NCI-H146 treated with DMSO at 0.1 percent for 48 hours (cell line): ENCODE data around the gene FGF12.

ENCODE experiments used
- DNase-seq: peaks from one replicate; lab custom pipeline; 2025; ENCODE audit not compliant: unreplicated experiment; lab: John Stamatoyannopoulos, UW

The FGF12 gene

DNA sequence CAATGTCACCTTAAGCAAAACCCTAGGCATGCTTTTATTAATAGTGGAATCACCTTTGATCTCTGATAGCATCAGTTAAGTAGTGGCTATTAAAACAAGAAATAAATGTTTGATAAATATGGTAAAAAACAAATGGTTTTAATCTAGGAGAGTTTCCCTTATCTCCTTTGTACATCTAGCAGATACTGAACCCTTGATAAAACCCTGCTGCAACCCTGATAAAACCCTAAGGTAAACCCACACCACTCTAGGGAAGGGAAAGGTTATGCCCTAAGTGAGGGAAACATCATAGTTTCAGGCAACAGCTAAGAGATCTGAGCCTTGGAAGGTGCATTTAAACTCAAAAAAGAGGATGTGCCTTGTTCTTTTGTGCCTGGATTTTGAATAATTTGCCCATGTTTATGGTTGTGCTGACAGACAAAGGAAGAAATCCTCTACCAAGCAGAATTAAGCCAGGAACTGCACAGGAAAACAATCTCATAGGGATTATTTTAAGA, 309.7 kb downstream of the FGF12 start:
- DNase-seq, result no peak

GRCh38 chr3:192417017-192417416, 310.3 kb downstream of the FGF12 start:
- peak; percentile 19 for DNase-seq

GRCh38 chr3:192413461-192413860, 313.9 kb downstream of the FGF12 start:
- DNase-seq, result no peak

DNA sequence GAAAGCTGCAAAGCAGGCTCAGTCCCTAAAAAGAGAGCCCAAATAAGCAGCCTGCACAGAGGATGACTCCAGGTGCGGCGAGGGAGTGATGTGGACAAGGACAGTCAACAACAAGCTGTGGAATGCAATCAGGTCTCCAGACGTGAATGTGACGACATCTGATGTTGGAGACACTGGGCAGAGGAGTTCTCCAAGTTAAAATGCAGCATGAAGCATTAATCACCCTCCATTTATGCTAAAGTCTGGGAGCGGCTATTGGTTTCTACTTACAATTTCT, 316.7 kb downstream of the FGF12 start:
- no peak for DNase-seq

GRCh38 chr3:192409838-192410683, 317.3 kb downstream of the FGF12 start:
- peak; percentile 61 for DNase-seq

- DNase-seq, result no peak
Observed at GRCh38 chr3:192409201-192409837, 318.0 kb downstream of the FGF12 start.

DNA sequence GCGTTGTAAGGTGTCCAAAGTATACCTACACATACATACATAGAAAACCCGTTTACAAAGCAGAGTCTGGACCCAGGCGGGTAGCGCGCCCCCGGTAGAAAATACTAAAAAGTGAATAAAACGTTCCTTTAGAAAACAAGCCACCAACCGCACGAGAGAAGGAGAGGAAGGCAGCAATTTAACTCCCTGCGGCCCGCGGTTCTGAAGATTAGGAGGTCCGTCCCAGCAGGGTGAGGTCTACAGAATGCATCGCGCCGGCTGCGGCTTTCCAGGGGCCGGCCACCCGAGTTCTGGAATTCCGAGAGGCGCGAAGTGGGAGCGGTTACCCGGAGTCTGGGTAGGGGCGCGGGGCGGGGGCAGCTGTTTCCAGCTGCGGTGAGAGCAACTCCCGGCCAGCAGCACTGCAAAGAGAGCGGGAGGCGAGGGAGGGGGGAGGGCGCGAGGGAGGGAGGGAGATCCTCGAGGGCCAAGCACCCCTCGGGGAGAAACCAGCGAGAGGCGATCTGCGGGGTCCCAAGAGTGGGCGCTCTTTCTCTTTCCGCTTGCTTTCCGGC, 318.6 kb downstream of the FGF12 start:
- no peak for DNase-seq

DNA sequence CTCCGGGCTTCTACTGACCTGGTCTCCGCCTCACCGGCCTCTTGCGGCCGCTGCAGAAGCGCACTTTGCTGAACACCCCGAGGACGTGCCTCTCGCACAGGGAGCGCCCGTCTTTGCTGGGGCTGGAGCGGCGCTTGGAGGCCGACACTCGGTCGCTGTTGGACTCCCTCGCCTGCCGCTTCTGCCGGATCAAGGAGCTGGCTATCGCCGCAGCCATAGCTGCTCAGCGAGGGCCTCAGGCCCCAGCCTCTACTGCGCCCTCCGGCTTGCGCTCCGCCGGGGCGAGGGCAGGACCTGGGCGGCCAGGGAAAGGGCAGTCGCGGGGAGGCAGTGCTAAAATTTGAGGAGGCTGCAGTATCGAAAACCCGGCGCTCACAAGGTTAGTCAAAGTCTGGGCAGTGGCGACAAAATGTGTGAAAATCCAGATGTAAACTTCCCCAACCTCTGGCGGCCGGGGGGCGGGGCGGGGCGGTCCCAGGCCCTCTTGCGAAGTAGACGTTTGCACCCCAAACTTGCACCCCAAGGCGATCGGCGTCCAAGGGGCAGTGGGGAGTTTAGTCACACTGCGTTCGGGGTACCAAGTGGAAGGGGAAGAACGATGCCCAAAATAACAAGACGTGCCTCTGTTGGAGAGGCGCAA, 319.2 kb downstream of the FGF12 start:
- no peak for DNase-seq

DNA sequence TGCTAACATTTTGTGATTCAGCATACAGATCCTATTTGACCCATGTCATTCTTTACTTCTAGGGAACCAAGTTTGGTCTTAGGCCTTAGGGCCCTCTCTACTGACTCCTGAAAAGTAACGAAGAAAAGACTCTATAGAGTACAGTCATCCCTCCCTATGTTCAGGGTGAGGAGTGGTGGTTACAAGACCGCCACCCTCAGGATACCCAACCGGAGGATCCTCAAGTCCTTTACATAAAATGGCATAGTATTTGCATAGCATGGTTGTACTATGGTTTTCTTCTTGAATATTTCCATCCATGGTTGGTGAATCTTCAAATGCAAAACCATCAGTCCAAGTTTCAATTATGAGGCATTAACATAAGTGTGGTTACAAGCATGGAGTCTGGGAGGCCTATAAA, 327.6 kb downstream of the FGF12 start:
- DNase-seq, result no peak

GRCh38 chr3:192397012-192397411, 330.3 kb downstream of the FGF12 start:
- DNase-seq, result no peak

GRCh38 chr3:192395506-192395905, 331.8 kb downstream of the FGF12 start:
- no peak for DNase-seq

DNA sequence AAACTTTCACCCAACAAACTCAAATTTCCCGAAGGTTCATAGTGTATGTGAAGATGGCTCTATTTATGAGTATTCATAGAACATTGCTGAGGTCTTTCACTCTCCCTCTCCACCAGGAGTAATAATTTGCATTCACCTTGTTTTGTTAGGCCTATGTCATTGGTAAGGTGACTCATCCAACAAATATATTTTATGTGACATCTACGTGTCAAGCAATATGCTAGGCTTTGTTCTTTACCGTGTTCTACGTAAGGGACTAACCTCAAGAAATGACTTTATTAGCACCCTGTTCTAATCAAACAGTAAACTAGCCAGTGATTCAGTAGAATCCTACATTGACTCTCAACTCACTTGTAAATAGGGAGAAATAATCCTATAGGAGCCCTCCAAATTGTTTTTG, 334.4 kb downstream of the FGF12 start:
- no peak for DNase-seq

DNA sequence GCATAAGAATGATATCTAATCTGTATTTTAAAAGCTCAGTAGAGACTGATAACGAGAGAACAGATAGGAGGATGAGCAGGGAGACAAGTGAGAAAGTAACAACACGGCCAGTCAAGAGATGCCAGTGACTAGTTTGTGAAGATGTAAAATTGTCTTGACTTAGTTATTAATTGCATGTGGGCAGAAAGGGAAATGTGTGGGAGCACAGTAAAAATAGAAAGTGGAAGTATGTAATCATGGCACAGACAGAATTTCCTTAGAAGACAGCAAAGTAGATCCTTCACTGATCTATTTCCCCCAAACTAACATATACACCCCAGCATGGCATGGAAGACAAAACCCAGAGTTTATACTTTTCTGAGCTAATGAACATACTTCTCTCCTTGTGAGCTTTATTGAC, 344.5 kb downstream of the FGF12 start:
- no peak for DNase-seq

DNA sequence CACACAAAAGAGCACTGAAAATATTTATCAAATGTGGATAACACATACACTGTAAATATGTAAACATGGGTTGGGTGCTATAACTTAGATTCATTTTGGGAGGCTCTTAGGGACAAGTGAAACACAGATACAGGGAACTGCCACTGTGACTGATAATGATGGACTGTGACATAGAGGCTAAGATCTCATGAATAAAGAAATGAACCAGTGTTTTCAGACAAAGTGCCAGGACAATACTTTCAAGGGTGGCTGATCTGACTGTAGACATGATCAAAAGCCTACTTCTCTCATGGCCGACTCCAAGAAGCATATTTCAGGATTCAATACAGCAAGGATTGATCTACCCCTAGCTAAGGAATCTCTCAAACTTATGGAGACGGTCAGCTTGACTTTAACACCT, 353.8 kb downstream of the FGF12 start:
- no peak for DNase-seq

DNA sequence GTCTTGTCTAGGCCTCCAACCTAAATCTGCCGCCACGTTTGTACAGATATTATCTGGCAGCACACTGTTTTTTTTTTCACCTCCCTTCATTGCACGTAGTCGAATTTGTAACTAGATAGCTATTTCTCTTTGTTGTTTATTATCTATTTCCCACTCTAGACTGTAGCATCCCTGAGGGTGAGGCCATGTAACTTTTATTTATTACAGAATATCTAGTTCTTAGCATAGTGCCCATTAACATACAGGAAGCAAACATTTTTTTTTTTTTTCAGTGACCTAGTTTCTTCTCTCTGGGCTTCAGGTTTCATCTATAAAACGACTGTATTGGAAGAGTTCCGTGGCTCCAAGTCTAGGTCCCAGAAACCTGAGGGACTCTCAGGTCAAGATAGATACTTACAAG, 354.3 kb downstream of the FGF12 start:
- DNase-seq, result peak; percentile 37

DNA sequence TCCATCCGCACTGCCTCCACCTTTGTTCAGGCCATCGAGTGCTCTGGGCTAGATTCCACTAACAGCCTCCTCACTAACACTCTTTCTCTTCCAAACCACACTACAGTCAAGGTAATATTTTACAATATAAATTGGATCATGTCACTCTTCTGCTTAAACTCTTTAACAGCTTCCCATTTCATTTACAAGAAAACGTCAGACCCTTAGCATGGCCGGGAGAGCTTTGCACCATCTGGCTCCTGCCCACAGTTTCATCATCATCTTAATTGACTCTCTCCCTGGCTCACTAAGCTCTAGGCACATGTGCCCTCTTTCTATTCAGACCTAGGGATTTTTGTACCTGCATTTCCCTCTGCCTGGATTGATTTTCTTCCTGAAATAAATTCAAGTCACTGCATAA, 354.7 kb downstream of the FGF12 start:
- DNase-seq, result no peak

DNA sequence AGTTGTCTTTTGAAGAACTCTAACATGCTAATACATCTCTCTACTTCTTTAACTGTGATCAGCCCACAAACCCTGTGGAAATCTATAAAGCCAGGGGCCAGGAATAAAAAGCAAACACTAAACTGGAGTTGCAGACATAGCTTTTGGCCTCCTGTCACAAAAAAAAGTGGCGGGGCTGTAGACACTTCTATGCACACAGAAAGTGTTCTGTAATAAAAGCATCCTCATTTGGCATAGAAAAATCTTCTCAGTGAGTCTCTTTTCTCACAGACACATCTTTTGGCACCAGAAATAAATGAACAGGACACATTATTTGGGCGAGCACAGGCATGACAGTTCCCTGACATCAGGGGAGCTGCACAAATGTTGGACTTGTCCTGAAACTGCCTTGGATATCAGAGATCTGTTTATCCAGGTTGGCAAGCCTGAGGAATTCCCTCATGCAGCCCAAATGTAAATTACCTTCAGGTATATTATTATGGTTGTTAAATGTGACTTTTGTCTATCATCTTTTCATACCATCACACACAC, 355.4 kb downstream of the FGF12 start:
- no peak for DNase-seq

GRCh38 chr3:192367616-192368015, 359.7 kb downstream of the FGF12 start:
- no peak for DNase-seq

DNA sequence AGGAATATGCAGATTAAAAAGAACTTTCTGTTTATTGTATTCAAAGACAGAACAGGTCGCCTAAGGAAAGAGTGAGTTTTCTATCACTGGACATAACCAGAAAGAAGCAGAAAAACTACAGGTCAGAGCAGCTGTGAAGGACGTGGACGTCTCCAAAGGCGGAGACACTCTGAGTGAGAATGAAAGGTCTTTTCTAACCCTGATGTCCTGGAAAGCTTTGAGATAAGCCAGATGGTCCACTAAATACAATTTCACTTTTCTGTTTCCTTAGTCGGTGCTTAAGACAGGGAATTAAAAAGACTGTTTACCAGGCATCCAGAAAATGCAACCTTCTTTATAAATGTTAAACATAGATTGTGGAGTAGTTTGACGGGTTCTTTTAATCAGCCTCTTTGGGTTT, 360.4 kb downstream of the FGF12 start:
- DNase-seq, result no peak

DNA sequence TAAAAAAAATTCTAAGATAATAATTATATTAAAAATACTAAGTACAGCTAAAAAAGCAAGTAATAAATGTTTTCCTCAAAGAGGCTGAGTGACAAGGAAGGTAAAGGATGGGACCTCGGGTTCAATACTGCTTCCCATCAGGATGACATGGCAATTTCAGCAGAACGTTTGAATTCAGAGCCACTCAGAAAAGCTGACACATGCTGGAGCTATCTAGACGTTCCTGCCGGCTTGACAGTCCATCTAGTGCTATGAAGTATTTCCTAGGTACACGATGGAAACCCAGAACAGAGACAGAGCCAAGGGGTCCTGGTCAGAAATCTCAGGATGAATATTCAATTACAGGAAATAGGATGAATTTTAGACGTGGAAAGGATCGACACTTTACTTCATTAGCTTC, 361.8 kb downstream of the FGF12 start:
- DNase-seq, result no peak

GRCh38 chr3:192364316-192364715, 363.0 kb downstream of the FGF12 start:
- no peak for DNase-seq

DNA sequence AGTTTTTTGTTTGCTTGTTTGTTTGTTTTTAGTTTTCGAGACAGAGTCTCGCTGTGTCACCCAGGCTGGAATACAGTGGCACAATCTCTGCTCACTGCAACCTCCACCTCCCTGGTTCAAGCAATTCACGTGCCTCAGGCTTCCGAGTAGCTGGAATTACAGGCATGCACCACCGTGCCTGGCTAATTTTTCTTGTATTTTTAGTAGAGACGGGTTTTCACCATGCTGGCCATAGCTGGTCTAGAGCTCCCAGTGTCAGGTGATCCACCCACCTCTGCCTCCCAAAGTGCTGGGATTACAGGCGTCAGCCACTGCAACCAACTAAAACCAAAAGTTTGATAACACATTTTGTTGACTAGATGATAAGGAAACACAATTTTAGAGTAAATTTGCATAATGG, 372.7 kb downstream of the FGF12 start:
- no peak for DNase-seq
